ENCODE data around the gene SLC25A47.
"Not testable (repeated sequence)": the region's sequence is repeated elsewhere in the genome, so short reads cannot be mapped to it uniquely, and the experiment has no call there.

The SLC25A47 gene

DNA sequence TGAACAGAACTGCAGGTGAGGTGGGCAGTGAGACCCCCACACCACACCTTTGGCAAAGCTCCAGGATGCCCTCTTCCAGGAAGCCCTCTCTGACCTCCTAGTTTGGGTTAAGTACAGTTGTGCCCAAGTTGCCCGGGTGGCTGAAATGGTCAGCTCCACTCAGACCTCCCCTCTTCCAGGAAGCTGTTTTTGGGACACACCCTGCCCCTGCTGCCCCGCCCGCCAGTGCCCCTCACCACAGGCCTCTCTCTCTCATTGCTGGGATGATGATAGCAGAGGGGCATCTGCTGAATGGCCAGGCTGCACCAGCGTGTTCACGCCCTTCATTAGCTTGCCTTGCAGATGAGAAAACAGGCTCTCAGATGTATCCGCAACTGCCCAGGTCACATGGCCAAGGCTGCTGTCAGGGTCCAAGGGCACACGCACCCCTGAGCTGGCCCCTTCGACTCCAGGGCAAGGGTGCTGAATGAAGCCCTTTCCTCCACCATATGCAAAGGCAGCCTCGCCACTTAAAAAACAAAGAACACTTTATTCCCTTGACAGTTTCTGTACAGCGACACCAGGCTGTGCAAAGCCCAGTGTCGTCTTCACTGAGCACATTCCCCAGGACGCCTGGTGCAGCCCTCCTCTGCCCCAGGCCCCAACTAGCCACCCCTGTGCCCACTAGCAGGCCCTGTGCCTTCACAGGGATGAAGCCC is 32.4 kb upstream of the SLC25A47 start:
- DNase-seq: no peak

GRCh38 chr14:100291305-100292075 is 31.6 kb upstream of the SLC25A47 start:
- no peak for DNase-seq

- no peak for DNase-seq
Observed at GRCh38 chr14:100292301-100292775, 30.8 kb upstream of the SLC25A47 start.

DNA sequence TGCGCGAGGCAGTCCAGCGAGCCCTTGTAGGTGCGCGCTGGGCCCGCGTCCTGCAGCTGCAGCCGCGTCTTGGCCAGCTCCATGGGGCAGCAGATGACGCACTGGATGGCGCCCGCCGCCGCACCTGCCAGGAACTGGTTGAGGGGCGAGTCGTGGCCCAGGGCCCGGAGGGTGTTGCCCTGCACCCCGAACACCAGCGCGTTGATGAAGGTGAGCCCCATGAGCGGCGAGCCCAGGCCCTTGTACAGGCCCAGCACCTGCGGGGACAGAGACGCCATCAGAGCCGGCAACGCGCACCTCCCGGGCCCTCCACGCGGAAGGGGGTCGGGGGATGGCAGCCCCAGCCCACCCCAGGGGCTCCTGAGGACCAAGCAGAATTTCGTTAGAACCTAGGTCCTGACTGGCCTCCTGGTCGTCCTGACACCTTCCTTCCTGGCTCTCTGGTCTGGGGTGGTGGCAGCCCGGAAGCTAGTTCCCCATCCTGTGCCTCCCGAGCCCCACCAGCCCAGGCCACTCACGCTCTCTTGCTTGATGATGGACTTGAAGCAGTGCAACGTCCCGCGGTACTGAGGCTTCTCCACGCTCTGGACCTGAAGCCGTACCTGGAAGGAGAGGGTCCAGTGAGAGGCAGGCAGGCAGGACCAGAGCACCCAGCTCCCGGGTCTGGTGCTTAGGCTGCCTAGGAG is 30.2 kb upstream of the SLC25A47 start:
- no peak for DNase-seq

DNA sequence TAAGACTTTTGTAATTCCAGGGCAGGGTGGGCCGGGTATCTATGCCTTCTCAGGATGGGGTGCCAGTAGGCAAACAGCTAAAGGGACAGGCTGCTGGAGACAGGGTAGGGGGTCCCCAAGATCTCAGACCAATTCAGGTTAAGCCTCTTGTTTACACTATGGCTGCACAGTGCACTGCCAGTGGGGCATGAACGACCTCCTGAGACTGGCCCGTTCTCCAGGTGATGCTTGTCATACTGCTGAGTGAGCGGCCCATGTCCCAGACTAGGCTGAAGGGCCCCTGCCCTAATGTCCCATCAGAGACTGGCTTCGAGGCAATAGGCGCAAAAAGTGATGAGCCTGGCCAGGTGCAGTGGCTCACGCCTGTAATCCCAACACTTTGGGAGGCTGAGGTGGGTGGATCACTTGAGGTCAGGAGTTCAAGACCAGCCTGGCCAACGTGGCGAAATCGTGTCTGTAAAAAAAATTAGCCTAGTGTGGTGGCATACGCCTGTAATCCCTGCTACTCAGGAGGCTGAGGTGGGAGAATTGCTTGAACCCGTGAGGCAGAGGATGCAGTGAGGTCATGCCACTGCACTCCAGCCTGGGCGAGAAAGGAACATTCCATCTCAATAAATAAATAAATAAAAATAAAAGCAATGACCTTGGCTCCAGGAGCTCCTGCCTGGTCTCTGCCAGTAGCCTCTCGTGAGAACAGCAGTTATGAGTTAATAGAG is 29.5 kb upstream of the SLC25A47 start:
- no peak for DNase-seq

DNA sequence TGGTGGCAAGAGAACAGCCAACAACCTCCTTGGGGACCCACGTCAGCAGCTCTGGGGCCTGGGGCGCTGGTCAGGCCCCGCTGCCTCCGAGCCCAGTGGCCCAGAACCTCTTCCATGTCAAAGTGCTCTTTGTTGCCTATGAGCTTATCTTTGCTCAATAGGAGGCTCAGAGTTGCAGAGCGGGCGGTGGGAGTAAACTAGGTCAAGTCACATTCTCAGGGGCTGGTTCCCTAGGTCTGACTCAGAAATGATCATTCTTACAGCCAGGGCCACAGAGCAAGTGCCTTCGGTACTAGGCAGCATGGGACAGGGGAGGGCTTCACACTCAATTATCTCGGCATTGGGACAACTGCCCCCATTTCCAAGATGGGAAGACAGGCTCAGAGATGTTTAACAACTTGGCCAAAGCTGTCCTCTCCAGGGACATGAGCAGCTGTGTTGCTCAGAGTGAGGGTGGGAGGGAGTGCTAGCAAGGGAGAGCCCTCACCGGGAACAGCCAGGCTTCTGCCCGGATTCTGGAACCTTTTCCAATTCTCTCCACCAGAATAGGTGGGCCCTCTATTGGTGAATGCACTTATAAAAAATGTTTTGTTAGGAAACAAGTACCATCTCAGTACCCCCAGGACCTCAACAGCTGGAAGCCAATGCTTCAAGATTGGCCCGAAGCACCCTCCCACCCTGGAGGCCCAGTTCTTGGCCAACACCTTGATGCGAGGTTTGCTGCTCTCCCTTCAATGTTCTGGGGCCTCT is 28.8 kb upstream of the SLC25A47 start:
- no peak for DNase-seq

DNA sequence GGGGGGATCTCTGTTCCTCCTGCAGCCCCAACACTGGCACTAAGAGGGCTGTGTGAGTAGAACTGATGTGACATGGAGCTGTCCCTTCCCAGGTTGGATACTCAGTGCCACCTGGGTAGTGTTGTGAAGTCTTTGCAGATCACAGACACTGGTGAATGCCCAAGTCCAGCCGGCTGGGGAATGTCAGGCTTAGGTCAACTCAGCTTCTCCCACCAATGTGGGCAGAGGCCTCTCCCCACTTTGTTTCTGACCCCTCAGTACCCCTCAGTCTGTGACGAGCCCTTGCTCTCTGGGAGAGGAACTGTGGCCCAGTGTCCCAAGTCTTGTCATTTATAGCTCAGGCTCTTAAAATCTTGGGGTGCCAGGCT is 28.2 kb upstream of the SLC25A47 start:
- no peak for DNase-seq

GRCh38 chr14:100295376-100296105 is 27.6 kb upstream of the SLC25A47 start:
- no peak for DNase-seq

GRCh38 chr14:100296106-100296651 is 27.0 kb upstream of the SLC25A47 start:
- no peak for DNase-seq

- DNase-seq: not testable (repeated sequence)
Observed at GRCh38 chr14:100296729-100297128, 26.4 kb upstream of the SLC25A47 start.

DNA sequence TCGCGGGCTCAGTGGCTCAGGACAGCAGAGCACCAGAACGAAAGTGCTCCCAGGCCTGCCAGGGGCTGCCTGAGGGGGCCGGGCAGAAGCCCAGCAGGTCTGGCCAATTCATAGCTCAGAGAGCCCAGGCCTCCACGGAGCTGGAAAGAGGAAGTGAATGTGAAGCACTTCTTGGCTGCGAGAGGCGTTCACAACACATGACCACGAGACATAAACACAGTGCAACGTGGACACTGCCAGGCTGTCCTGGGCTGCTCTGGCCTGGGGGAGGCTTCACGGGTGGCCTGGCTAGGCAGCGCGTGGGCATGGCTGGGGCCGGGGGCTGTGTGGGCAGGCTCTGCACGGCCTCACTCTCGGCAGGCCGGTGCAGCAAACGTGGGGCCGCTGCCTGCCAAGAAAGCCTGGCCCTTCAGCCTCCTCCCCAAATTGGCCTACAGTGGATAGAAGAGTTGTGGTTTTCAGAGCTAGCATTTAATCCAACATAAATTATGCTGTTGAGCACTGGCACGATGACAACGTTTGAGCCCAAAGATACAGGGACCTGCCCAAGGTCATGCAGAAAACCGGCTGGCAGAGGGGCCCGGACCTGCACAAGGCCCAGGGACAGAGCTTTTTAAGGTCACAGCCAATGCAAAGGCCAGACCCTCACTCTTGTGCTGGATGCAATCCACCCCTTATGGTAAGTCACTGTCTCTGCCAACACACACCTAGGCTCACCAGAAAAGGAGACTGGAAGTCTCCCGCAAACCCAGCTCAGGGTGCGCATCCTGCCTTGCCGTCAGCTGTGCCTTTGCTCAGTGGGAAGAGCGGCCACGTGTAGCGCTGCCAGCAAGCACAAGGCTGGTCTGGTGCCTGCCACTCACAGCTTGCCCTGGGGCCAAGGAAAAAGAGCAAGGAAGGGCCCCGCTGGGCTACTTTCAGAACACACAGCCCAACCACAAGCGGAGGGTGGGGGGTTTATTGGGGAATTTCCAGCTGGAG is 25.5 kb upstream of the SLC25A47 start:
- no peak for DNase-seq

DNA sequence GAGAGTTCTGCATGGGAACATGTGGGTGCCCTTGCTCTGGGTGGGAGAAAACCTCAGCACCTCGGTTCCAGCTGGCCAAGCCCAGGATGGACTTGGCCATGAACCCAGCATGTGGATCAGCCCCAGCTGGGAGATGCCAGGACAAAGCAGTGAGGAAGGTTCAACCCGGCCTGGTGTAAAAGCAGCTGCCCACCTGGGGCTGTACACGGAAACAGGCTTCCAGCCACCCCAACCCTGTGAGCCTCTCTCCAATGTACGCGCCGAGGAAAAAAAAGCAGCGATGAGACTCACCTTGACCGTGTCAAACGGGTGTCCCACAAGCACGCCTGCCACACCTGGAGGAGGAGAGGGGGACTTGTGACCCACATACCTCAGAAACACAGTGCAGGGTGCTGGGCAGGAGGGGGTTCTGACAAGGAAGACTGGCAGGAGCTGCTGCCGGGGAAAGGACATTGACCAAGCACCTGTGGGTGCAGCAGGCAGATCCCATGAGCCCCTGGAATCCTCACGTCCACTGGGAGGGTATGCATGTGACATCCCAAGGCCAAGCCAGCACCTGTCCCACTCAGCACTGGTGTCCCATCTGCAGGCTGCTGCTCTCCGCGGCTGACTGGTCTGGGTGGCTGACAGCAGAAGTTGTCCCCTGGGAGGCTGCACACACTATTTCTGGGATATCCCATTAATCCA is 24.4 kb upstream of the SLC25A47 start:
- no peak for DNase-seq

DNA sequence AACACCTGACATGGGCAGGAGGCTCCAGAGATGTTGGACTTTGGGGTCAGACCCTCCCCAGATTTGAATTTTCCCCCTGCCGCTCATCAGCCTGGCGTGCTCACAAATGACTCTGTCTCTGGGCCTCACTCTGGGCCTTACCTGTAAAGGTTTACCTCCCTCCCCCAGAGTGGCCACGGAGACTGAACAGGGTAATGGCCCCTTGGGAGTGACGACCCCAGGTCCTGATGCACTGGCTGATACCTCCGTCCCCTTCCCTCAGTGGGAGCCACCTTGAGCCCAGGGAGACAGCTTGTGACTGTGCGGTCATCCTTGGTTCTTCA is 23.9 kb upstream of the SLC25A47 start:
- DNase-seq: no peak

DNA sequence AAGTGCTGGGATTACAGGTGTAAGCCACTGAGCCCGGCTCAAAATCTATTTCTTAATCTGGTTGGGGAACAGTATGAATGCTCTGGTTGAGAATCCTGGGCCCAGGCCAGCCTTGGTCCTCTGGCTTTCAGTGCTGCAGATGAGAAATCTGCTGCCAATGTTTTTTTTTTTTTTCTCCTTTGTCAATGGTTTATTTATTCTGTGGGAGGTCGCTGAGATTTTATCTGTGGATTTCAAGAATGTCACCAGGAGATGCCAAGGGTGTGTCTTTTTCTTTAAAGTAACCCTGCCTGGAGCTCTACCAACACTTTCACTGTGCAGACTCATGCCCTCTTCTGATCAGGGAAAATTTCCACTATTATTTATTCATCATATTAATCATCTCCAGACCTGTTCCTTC is 20.5 kb upstream of the SLC25A47 start:
- no peak for DNase-seq

DNA sequence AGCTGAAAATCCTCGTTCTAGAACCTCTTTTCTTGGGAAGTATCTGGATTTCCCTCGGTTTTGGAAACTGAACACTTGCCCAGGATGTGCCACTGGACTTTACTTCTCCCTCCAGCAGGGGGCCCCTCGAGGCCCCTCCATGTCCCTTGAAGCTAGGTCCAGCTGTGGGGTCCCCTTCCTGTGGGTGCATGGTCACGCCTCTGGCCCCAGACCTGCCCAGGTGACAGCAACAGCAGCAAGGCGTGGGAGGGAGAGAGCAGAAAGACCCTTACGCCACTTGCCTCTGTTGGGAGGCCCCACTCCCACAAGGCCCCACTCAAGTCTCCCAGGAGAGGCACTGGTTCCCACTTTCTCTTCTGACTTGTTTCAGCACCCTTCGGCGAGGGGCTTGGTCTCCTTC is 20.0 kb upstream of the SLC25A47 start:
- peak in 1 of 2 donors; percentile 23 for DNase-seq

DNA sequence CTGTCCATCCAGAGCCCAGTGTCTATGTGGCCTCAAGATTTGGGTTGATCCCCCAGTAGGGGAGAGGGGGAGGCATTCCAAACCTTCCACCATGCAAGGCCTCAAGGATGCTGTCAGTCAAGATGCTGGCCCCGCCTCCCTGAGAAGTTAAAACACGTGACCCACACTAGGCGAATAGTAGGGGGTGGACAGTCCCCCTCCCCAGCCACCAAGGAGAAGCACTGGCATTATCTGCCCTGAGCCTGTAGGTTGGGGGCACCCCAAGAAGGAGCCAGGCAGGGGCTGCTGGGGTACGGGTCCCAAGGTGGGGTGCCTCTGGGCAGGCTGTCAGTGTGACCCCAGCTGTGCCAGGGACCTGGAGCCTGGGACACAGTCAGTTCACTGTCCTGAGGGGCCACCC is 19.2 kb upstream of the SLC25A47 start:
- no peak for DNase-seq

DNA sequence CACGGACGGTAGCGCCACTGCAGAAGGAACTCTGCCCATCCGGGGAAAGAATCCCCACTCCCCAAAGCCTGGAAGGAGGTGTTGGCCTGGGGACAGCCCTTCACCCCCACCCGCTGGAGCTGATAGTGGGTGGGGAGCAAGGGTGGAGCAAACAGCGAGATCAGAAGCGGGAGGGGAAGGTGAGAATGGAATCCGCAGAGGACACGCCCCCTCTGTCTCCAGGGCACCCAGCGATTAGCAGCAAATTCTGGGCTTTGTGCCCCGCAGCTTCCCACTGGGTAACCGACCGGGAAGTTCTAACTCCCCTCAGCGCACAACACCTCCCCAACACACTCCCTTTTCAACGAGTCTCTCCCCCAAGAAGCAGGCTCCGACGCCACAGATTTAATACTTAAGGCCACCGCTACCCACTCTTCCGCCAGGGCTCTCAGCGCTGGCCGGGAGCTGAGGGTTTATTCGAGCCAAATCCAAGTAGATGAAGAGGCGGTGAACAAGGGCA is 18.3 kb upstream of the SLC25A47 start:
- peak in 1 of 2 donors; percentile 33 for DNase-seq

GRCh38 chr14:100305324-100306100 is 17.6 kb upstream of the SLC25A47 start:
- DNase-seq: peak; percentile 32 to 46
